GM12892 (cell line): ENCODE data around the gene FARP1.

Experiments
- DNase-seq: peaks from one replicate; pipeline ENCODE4 v3.0.0; 2011; ENCODE audit not compliant: insufficient read length
- FAIRE-seq: peaks from 2 replicates; lab custom pipeline; 2011; peaks lifted over from hg19 to GRCh38; lab: Jason Lieb, UNC
- POLR2A ChIP-seq: IDR thresholded peaks from 2 replicates; pipeline ENCODE4 v1.6.1; 2011; ENCODE audit warnings: low read depth, low read length, control low read depth
- POLR2AphosphoS5 ChIP-seq: IDR thresholded peaks from 2 replicates; pipeline ENCODE4 v1.6.1; 2011; ENCODE audit warnings: low read depth, low read length, control low read depth
- TAF1 ChIP-seq: IDR thresholded peaks from 2 replicates; pipeline ENCODE4 v1.6.1; 2011; ENCODE audit warnings: low read depth, mild to moderate bottlenecking, control low read depth, low read length, borderline replicate concordance

FARP1 gene

GRCh38 chr13:98243929-98244272 is 101.0 kb downstream of the FARP1 start:
- no peak for FAIRE-seq
- TF ChIP-seq POLR2A: no peak
- TF ChIP-seq TAF1: no peak
- no peak for TF ChIP-seq POLR2AphosphoS5
- DNase-seq: no peak

GRCh38 chr13:98246538-98247172 is 103.8 kb downstream of the FARP1 start:
- no peak for FAIRE-seq
- TF ChIP-seq POLR2A: no peak
- no peak for TF ChIP-seq TAF1
- no peak for TF ChIP-seq POLR2AphosphoS5
- no peak for DNase-seq

GRCh38 chr13:98251708-98252107 is 108.8 kb downstream of the FARP1 start:
- no peak for FAIRE-seq
- DNase-seq: no peak
- TF ChIP-seq POLR2A (no peak), TAF1 (no peak), POLR2AphosphoS5 (no peak)

GRCh38 chr13:98252931-98253470 is 110.1 kb downstream of the FARP1 start:
- no peak for TF ChIP-seq POLR2AphosphoS5
- no peak for TF ChIP-seq POLR2A
- no peak for TF ChIP-seq TAF1
- FAIRE-seq (no peak), DNase-seq (no peak)

GRCh38 chr13:98253526-98253925 is 110.6 kb downstream of the FARP1 start:
- FAIRE-seq: no peak
- TF ChIP-seq POLR2AphosphoS5 (no peak), TAF1 (no peak), POLR2A (no peak)
- no peak for DNase-seq

- TF ChIP-seq TAF1 (no peak), POLR2A (no peak), POLR2AphosphoS5 (no peak)
- FAIRE-seq (no peak), DNase-seq (no peak)
These were observed 111.6 kb downstream of the FARP1 start for GRCh38 chr13:98254513-98254912.

GRCh38 chr13:98258226-98258625 is 115.3 kb downstream of the FARP1 start:
- DNase-seq (no peak), FAIRE-seq (no peak)
- no peak for TF ChIP-seq TAF1
- no peak for TF ChIP-seq POLR2A
- TF ChIP-seq POLR2AphosphoS5: no peak

- FAIRE-seq: no peak
- TF ChIP-seq POLR2AphosphoS5 (no peak), TAF1 (no peak), POLR2A (no peak)
- no peak for DNase-seq
These were observed 117.7 kb downstream of the FARP1 start for GRCh38 chr13:98260357-98261164.

GRCh38 chr13:98261165-98261702 is 118.3 kb downstream of the FARP1 start:
- no peak for FAIRE-seq
- no peak for DNase-seq
- TF ChIP-seq TAF1: no peak
- no peak for TF ChIP-seq POLR2A
- TF ChIP-seq POLR2AphosphoS5: no peak

- FAIRE-seq (no peak), DNase-seq (no peak)
- no peak for TF ChIP-seq TAF1
- no peak for TF ChIP-seq POLR2A
- TF ChIP-seq POLR2AphosphoS5: no peak
These were observed 119.4 kb downstream of the FARP1 start for GRCh38 chr13:98262292-98262691.

- no peak for TF ChIP-seq TAF1
- TF ChIP-seq POLR2AphosphoS5: no peak
- TF ChIP-seq POLR2A: no peak
- DNase-seq: no peak
- FAIRE-seq: no peak
These were observed 120.9 kb downstream of the FARP1 start for GRCh38 chr13:98263841-98264240.
